Nephron progenitor cell (in vitro differentiated cells): ENCODE results near the gene RNASE7.

Source experiments
- DNase-seq: peaks from one replicate; pipeline ENCODE4 v3.0.0; 2021
- H3K27ac Mint-ChIP-seq: 2 replicates; pipeline ENCODE4 v1.8.0; 2021; ENCODE audit warnings: mild to moderate bottlenecking, moderate library complexity, mixed read lengths
- H3K27me3 Mint-ChIP-seq: 2 replicates; pipeline ENCODE4 v1.8.0; 2021; ENCODE audit warnings: mild to moderate bottlenecking, low read depth, mixed read lengths; ENCODE audit not compliant: poor library complexity
- H3K36me3 Mint-ChIP-seq: 2 replicates; pipeline ENCODE4 v1.8.0; 2021; ENCODE audit warnings: low read depth, mixed read lengths
- H3K4me1 Mint-ChIP-seq: 2 replicates; pipeline ENCODE4 v1.8.0; 2021; ENCODE audit warnings: mixed read lengths
- H3K4me3 Mint-ChIP-seq: 2 replicates; pipeline ENCODE4 v1.8.0; 2021; ENCODE audit warnings: mild to moderate bottlenecking, moderate library complexity, mixed read lengths
- H3K9me3 Mint-ChIP-seq: 2 replicates; pipeline ENCODE4 v1.8.0; 2021; ENCODE audit warnings: mild to moderate bottlenecking, moderate library complexity, mixed read lengths
- TF ChIP-seq, protein P1 (sequence below): fragments of 200-600 bp; sonication (generic); IDR thresholded peaks from 2 replicates; pipeline ENCODE4 v1.5.0; 2021; ENCODE audit warnings: antibody characterized with exemption

RNASE7 gene

GRCh38 chr14:21043387-21043973 is 1.3 kb downstream of the RNASE7 start:
- TF ChIP-seq, protein P1, sequence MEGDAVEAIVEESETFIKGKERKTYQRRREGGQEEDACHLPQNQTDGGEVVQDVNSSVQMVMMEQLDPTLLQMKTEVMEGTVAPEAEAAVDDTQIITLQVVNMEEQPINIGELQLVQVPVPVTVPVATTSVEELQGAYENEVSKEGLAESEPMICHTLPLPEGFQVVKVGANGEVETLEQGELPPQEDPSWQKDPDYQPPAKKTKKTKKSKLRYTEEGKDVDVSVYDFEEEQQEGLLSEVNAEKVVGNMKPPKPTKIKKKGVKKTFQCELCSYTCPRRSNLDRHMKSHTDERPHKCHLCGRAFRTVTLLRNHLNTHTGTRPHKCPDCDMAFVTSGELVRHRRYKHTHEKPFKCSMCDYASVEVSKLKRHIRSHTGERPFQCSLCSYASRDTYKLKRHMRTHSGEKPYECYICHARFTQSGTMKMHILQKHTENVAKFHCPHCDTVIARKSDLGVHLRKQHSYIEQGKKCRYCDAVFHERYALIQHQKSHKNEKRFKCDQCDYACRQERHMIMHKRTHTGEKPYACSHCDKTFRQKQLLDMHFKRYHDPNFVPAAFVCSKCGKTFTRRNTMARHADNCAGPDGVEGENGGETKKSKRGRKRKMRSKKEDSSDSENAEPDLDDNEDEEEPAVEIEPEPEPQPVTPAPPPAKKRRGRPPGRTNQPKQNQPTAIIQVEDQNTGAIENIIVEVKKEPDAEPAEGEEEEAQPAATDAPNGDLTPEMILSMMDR, result no peak
- peak overlapping the region; percentile 77 for H3K27ac Mint-ChIP-seq
- no peak for DNase-seq
- H3K4me3 Mint-ChIP-seq, result peak overlapping the region; percentile 30
- H3K36me3 Mint-ChIP-seq, result no peaks in the 10 kb centered on the region
- no peaks in the 10 kb centered on the region for H3K9me3 Mint-ChIP-seq
- H3K27me3 Mint-ChIP-seq, result peaks cover 23% of the 10 kb centered on the region
- peaks cover 61% of the 10 kb centered on the region for H3K4me1 Mint-ChIP-seq

- H3K4me3 Mint-ChIP-seq, result peak overlapping the region; percentile 9
- H3K4me1 Mint-ChIP-seq, result peaks cover 55% of the 10 kb centered on the region
- TF ChIP-seq, protein P1, result no peak
- DNase-seq, result no peak
- H3K27ac Mint-ChIP-seq, result peak overlapping the region; percentile 77
- no peaks in the 10 kb centered on the region for H3K9me3 Mint-ChIP-seq
- peaks cover 23% of the 10 kb centered on the region for H3K27me3 Mint-ChIP-seq
- H3K36me3 Mint-ChIP-seq, result no peaks in the 10 kb centered on the region
Measured at GRCh38 chr14:21043974-21044618, 1.9 kb downstream of the RNASE7 start.

GRCh38 chr14:21047378-21047781 is 5.2 kb downstream of the RNASE7 start:
- H3K27ac Mint-ChIP-seq, result no peak overlapping the region
- H3K36me3 Mint-ChIP-seq, result no peaks in the 10 kb centered on the region
- no peak overlapping the region for H3K4me3 Mint-ChIP-seq
- TF ChIP-seq, protein P1, result no peak
- DNase-seq, result no peak
- peaks cover 20% of the 10 kb centered on the region for H3K27me3 Mint-ChIP-seq
- peaks cover 33% of the 10 kb centered on the region for H3K4me1 Mint-ChIP-seq
- no peaks in the 10 kb centered on the region for H3K9me3 Mint-ChIP-seq

GRCh38 chr14:21048638-21049037 is 6.5 kb downstream of the RNASE7 start:
- H3K27ac Mint-ChIP-seq, result no peak overlapping the region
- no peaks in the 10 kb centered on the region for H3K9me3 Mint-ChIP-seq
- DNase-seq, result no peak
- TF ChIP-seq, protein P1, result no peak
- no peak overlapping the region for H3K4me3 Mint-ChIP-seq
- peaks cover 20% of the 10 kb centered on the region for H3K4me1 Mint-ChIP-seq
- H3K27me3 Mint-ChIP-seq, result peaks cover 16% of the 10 kb centered on the region
- H3K36me3 Mint-ChIP-seq, result no peaks in the 10 kb centered on the region

- Mint-ChIP-seq H3K27ac (no peak overlapping the region), H3K4me1 (peaks cover 20% of the 10 kb centered on the region), H3K36me3 (no peaks in the 10 kb centered on the region), H3K27me3 (peaks cover 16% of the 10 kb centered on the region), H3K4me3 (no peak overlapping the region), H3K9me3 (no peaks in the 10 kb centered on the region)
- TF ChIP-seq, protein P1, result no peak
- no peak for DNase-seq
Measured at GRCh38 chr14:21049271-21049673, 7.1 kb downstream of the RNASE7 start.

- Mint-ChIP-seq H3K27ac (no peak overlapping the region), H3K4me1 (peaks cover 13% of the 10 kb centered on the region), H3K27me3 (peaks cover 9% of the 10 kb centered on the region), H3K9me3 (no peaks in the 10 kb centered on the region), H3K36me3 (no peaks in the 10 kb centered on the region), H3K4me3 (no peak overlapping the region)
- TF ChIP-seq, protein P1, result no peak
- DNase-seq, result no peak
Measured at GRCh38 chr14:21050597-21050996, 8.4 kb downstream of the RNASE7 start.
